AG10803 (cell line): ENCODE measurements around the gene PIK3C2B.

Source experiments
- DNase-seq: peaks from one replicate; pipeline ENCODE4 v3.0.0; 2010; ENCODE audit warnings: low read depth
- H3K4me3 ChIP-seq: 2 replicates; pipeline ENCODE4 v1.5.1; 2011; ENCODE audit warnings: mild to moderate bottlenecking, low read length, control low read depth
- CTCF ChIP-seq: conservative IDR thresholded peaks from 2 replicates; pipeline ENCODE4 v1.5.1; 2011; ENCODE audit warnings: mild to moderate bottlenecking, low read length, control low read depth, inconsistent platforms

The PIK3C2B gene

DNA sequence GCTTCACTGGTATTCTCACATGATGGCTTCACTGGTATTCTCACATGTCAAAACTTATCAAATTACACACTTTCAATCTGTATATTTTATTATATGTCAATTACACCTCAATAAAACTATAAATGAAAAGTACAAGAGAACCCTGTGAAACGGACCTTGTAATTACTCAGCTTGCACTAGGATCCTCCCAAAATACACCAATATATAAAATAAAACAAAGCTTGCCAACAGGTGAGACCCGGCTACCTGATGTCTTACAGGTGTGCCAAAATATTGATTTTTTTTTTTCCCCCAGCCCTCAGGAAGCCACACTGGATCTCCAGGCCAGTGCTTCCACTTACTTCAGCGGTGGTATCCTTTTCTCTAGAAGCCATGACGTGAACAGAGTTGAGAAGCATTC is 22.9 kb downstream of the PIK3C2B start:
- TF ChIP-seq CTCF, result no peak
- H3K4me3 ChIP-seq, result no peak overlapping the region
- DNase-seq, result no peak

DNA sequence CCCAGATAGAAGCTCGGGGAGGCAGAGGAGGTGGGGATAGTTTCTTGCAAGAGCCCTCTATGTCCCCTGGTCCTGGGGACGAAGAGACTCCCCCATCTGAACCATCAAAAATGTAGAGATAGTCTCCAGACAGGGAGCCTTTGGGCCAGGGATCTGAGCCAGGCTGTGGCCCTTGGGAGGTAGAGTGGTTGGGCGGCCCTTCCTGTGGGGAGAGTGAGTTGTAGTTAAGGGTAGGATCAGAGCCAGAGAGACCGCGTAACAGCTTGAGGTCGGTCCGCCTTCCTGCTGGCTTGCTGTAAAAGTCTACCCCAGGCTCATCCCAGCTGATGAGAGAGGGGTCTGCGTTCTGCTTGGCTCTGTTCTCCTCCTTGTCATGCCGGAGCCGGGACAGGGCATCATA is 25.3 kb downstream of the PIK3C2B start:
- no peak for DNase-seq
- no peak overlapping the region for H3K4me3 ChIP-seq
- TF ChIP-seq CTCF, result no peak

- no peak for DNase-seq
- no peak for TF ChIP-seq CTCF
- no peak overlapping the region for H3K4me3 ChIP-seq
Observed at GRCh38 chr1:204468766-204469302, 25.8 kb downstream of the PIK3C2B start.

DNA sequence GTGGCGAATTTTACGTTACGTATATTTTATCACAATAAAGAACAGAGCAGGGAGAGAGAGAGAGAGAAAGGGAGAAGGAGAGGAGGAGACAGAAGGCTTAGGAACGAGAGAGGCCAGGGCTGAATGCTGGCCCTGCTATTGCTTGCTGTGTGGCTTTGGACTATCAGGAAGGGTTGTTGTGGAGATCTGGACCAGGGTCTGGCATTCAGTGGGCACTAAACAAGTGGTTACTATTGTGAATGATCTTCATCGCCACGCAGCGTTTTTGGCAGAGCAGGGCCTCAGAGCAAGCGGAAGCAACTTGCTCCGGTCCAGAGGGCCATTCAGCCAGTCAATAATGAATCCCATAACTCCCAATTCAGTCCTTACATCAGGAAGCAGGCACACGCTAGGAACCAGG is 26.4 kb downstream of the PIK3C2B start:
- no peak for TF ChIP-seq CTCF
- no peak for DNase-seq
- no peak overlapping the region for H3K4me3 ChIP-seq

DNA sequence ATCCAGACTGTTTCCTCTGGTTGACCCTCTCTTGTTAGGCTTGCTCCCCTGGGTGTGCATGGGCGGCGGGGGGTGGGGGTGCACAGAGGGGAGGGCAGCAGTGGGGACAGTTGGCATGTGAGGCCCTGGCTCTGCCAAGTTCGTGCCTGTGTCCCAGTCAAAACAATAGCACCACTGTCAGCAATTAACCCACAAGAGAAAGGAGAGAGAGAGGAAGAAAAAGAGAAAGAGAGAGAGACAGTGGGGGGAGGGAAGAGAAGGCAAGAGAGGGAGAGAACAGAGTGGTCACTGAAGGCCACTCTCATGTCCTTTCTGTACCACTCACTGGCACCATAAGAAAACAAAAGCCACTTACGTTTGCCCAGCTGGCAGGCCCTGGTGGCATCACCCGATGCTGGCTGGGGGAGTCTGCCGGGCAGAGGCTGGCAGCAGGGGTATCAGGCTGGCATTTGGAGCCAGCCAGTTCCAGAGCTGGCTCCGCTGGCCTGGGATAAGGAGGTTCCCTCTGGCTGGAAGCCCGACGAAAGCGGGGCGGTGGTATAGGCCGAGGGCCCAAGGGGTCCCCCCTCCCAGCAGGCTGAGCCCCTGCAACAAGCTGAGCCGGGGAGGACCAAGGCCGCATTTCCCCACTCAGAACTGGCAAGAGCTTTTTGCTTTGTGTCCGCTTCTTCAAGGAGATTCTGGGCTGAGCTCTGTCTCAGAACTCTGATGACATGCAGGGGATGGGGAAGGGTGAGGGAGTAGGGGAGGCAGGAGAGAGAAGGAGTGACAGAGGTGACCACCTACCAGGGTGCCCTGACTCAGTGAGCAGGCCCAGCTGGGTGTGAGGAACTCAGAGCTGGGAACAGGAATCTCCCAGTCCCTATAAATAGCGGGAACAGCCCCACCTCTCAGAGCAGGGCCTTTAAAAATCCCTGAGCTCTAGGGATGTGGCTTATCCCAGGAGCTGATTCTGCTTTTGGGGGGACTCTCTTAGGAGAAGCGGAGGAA is 27.9 kb downstream of the PIK3C2B start:
- TF ChIP-seq CTCF, result no peak
- H3K4me3 ChIP-seq, result no peak overlapping the region
- peak; percentile 16 for DNase-seq

GRCh38 chr1:204465546-204466415 is 28.8 kb downstream of the PIK3C2B start:
- no peak overlapping the region for H3K4me3 ChIP-seq
- no peak for DNase-seq
- TF ChIP-seq CTCF, result no peak
